HG02588 (cell line): ENCODE data around the gene DCD.

ENCODE experiments used
- ATAC-seq: cut with Tn5 transposase; IDR thresholded peaks from one replicate; pipeline ENCODE4 v1.9.1; 2021; ENCODE audit warnings: mild to moderate bottlenecking, moderate library complexity; ENCODE audit not compliant: unreplicated experiment

The DCD gene

GRCh38 chr12:54608769-54609168, 39.4 kb downstream of the DCD start:
- no peak for ATAC-seq

GRCh38 chr12:54608156-54608555, 40.0 kb downstream of the DCD start:
- ATAC-seq, result no peak

- no peak for ATAC-seq
Measured at GRCh38 chr12:54606556-54606955, 41.6 kb downstream of the DCD start.

- ATAC-seq, result no peak
Measured at GRCh38 chr12:54605138-54605970, 42.8 kb downstream of the DCD start.

GRCh38 chr12:54604436-54604835, 43.7 kb downstream of the DCD start:
- no peak for ATAC-seq

- no peak for ATAC-seq
Measured at GRCh38 chr12:54603872-54604271, 44.3 kb downstream of the DCD start.

GRCh38 chr12:54603173-54603814, 44.9 kb downstream of the DCD start:
- peak; percentile 94 for ATAC-seq

GRCh38 chr12:54602661-54603060, 45.5 kb downstream of the DCD start:
- ATAC-seq, result no peak

GRCh38 chr12:54601841-54602240, 46.3 kb downstream of the DCD start:
- no peak for ATAC-seq

- no peak for ATAC-seq
Measured at GRCh38 chr12:54598970-54599369, 49.2 kb downstream of the DCD start.

- no peak for ATAC-seq
Measured at GRCh38 chr12:54596526-54596946, 51.6 kb downstream of the DCD start.

GRCh38 chr12:54595471-54595870, 52.7 kb downstream of the DCD start:
- no peak for ATAC-seq
